GM20431 (cell line): ENCODE data around the gene STRIT1.

ENCODE experiments used
- in situ Hi-C: fragments of 300-500 bp; cut with MseI, MboI; formaldehyde crosslinking; loops from one replicate; pipeline ENCODE4 v1.15.0; 2020; ENCODE audit warnings: low sequenced_read_pairs; ENCODE audit not compliant: unreplicated experiment

STRIT1 gene

GRCh38 chr3:155316426-155316825 lies 22.9 kb upstream of the STRIT1 start:
- in situ Hi-C loops: loop anchor here (25.0 kb wide), 1 partner anchor 979 kb away; no protein-coding TSS in a partner anchor

- in situ Hi-C loops: loop anchor here (25.0 kb wide), 1 partner anchor 977 kb away; no protein-coding TSS in a partner anchor
Measured at GRCh38 chr3:155313916-155314315, 20.4 kb upstream of the STRIT1 start.

GRCh38 chr3:155313300-155313699 lies 19.8 kb upstream of the STRIT1 start:
- in situ Hi-C loops: loop anchor here (25.0 kb wide), 1 partner anchor 976 kb away; no protein-coding TSS in a partner anchor

GRCh38 chr3:155312781-155313180 lies 19.3 kb upstream of the STRIT1 start:
- in situ Hi-C loops: loop anchor here (25.0 kb wide), 1 partner anchor 975 kb away; no protein-coding TSS in a partner anchor

- in situ Hi-C loops: loop anchor here (25.0 kb wide), 1 partner anchor 972 kb away; no protein-coding TSS in a partner anchor
Measured at GRCh38 chr3:155309581-155309980, 16.1 kb upstream of the STRIT1 start.

GRCh38 chr3:155308831-155309230 lies 15.3 kb upstream of the STRIT1 start:
- in situ Hi-C loops: loop anchor here (25.0 kb wide), 1 partner anchor 972 kb away; no protein-coding TSS in a partner anchor

GRCh38 chr3:155307183-155307582 lies 13.7 kb upstream of the STRIT1 start:
- in situ Hi-C loops: loop anchor here (25.0 kb wide), 1 partner anchor 970 kb away; no protein-coding TSS in a partner anchor

- in situ Hi-C loops: loop anchor here (25.0 kb wide), 1 partner anchor 967 kb away; no protein-coding TSS in a partner anchor
Measured at GRCh38 chr3:155304394-155304793, 10.9 kb upstream of the STRIT1 start.

- in situ Hi-C loops: loop anchor here (25.0 kb wide), 1 partner anchor 966 kb away; no protein-coding TSS in a partner anchor
Measured at GRCh38 chr3:155303540-155304097, 10.1 kb upstream of the STRIT1 start.

- in situ Hi-C loops: loop anchor here (25.0 kb wide), 1 partner anchor 966 kb away; no protein-coding TSS in a partner anchor
Measured at GRCh38 chr3:155302891-155303290, 9.4 kb upstream of the STRIT1 start.

GRCh38 chr3:155302481-155302880 lies 9.0 kb upstream of the STRIT1 start:
- in situ Hi-C loops: loop anchor here (25.0 kb wide), 1 partner anchor 965 kb away; no protein-coding TSS in a partner anchor

GRCh38 chr3:155297100-155297499 lies 3.6 kb upstream of the STRIT1 start:
- in situ Hi-C loops: no loop called here

GRCh38 chr3:155296413-155296812 lies 2.9 kb upstream of the STRIT1 start:
- in situ Hi-C loops: no loop called here

- in situ Hi-C loops: no loop called here
Measured at GRCh38 chr3:155292693-155293092, 790 bp downstream of the STRIT1 start.

- in situ Hi-C loops: no loop called here
Measured at GRCh38 chr3:155292133-155292532, 1.4 kb downstream of the STRIT1 start.

GRCh38 chr3:155286736-155287135 lies 6.7 kb downstream of the STRIT1 start:
- in situ Hi-C loops: no loop called here

GRCh38 chr3:155285936-155286335 lies 7.5 kb downstream of the STRIT1 start:
- in situ Hi-C loops: no loop called here

GRCh38 chr3:155283092-155284056 lies 10.1 kb downstream of the STRIT1 start:
- in situ Hi-C loops: no loop called here

- in situ Hi-C loops: no loop called here
Measured at GRCh38 chr3:155282385-155283091, 10.9 kb downstream of the STRIT1 start.

GRCh38 chr3:155281912-155282311 lies 11.6 kb downstream of the STRIT1 start:
- in situ Hi-C loops: no loop called here
